Right lobe of liver (tissue), 6 donors: ENCODE data around the gene AMIGO3. TPM values are rescaled to one million over a fixed set of nuclear protein-coding genes. Genes with fewer than 3 reads are reported as not detected.

Experiments used
- ATAC-seq, 4 donors: fragments of 200-7000 bp; cut with Tn5 transposase; one replicate each; pipeline ENCODE4 v1.9.1; 2020; ENCODE audit warnings: mild to moderate bottlenecking in 4 of 4, moderate library complexity in 4 of 4
- DNase-seq, 3 donors: peaks; one replicate each; pipeline ENCODE4 v3.0.0-alpha.2; 2020
- H3K27ac ChIP-seq, 3 donors: fragments of 200-600 bp; one replicate each; pipeline ENCODE4 v1.8.0; 2022
- H3K27me3 ChIP-seq, 2 donors: fragments of 200-600 bp; one replicate each; pipeline ENCODE4 v1.8.0; 2022
- H3K36me3 ChIP-seq, 4 donors: fragments of 200-600 bp; sonication (generic) in 1 of 4; one replicate each; pipeline versions ENCODE4 v1.5.1 to v1.8.0; 2017 to 2022; ENCODE audit warnings: control low read depth in 1 of 4
- H3K4me1 ChIP-seq, 4 donors: fragments of 200-600 bp; sonication (generic) in 1 of 4; one replicate each; pipeline versions ENCODE4 v1.5.1 to v1.8.0; 2017 to 2022; ENCODE audit warnings: control low read depth in 1 of 4
- H3K4me3 ChIP-seq, 3 donors: fragments of 200-600 bp; one replicate each; pipeline ENCODE4 v1.8.0; 2022
- H3K9me3 ChIP-seq, 4 donors: fragments of 200-600 bp; sonication (generic) in 1 of 4; one replicate each; pipeline versions ENCODE4 v1.5.1 to v1.8.0; 2017 to 2022; ENCODE audit warnings: control low read depth in 1 of 4
- POLR2A ChIP-seq: fragments of 450-650 bp; IDR thresholded peaks from one replicate; pipeline ENCODE4 v1.6.1; 2017; ENCODE audit warnings: antibody characterized with exemption, mild to moderate bottlenecking
- WGBS: methylation state at CpG from one replicate; pipeline ENCODE4 v1.1.6; 2018; ENCODE audit warnings: low coverage, low lambda C conversion rate; ENCODE audit not compliant: insufficient coverage; ENCODE audit errors: missing lambda C conversion rate; 5-methylcytosine and 5-hydroxymethylcytosine counted together
- intact Hi-C, 2 donors: fragments of 100-400 bp; cut with DNase I; formaldehyde crosslinking; loops; one replicate each; pipeline versions ENCODE4 v1.11.2 to v1.14.1; 2022
- total RNA-seq, 6 experiments: library from RNA; depleted of rRNA in 2 of 6; stranded (reverse); fragments of >200 nt in 2 of 6; fragmentation: NEBNext Ultra II Directional in 3 of 6; extraction: Animal tissue kit (Norgen Biotek cat#: 25700) in 3 of 6; gene quantifications; one replicate each; pipeline versions ENCODE4 v1.1.0 to v1.2.4, GENCODE V29; 2016 to 2023
- TF ChIP-seq, protein P1 (sequence below), 4 donors: fragments of 200-600 bp in 3 of 4; fragments of 450-650 bp in 1 of 4; IDR thresholded peaks; one replicate each; pipeline versions ENCODE4 v1.5.1 to v1.8.0; 2016 to 2022; ENCODE audit warnings: antibody characterized with exemption in 4 of 4, mild to moderate bottlenecking in 2 of 4
- donor health status: DM: no; HTN: yes; CAD: no.
- donor health status: DM: no; HTN: no; CAD: no.
- donor health status: DM: no; HTN: no; CAD: no.
- donor health status: DM: no; HTN: yes; CAD: no.
- donor health status: DM: no; HTN: yes; CAD: no.

The AMIGO3 gene
- total RNA-seq, 6 experiments from 2014 or later: 0.07 to 2.4 (median 0.64) TPM; not detected in 2

DNA sequence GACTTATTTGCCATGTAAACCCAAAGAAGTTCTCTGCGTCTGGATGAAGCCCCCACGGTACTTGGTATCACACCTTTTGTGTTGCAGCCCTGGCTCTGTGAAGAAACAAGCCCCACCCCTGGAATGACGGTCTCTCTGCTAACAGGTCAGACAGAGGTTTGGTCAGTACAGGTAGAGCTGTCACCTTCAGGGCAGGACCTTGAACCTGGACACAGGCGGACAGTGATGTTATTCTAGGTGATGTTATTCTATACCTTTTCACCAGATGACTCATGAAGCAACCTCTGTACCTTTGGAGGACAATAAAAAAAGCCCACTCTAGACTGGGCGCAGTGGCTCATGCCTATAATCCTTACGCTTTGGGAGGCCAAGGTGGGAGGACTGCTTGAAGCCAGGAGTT, 15.3 kb upstream of the AMIGO3 start:
- peaks cover 0 to 33% (median 9%) of the 10 kb centered on the region in 4 donors for H3K36me3 ChIP-seq
- no peak overlapping the region for H3K4me3 ChIP-seq
- TF ChIP-seq POLR2A: no peak
- TF ChIP-seq, protein P1, sequence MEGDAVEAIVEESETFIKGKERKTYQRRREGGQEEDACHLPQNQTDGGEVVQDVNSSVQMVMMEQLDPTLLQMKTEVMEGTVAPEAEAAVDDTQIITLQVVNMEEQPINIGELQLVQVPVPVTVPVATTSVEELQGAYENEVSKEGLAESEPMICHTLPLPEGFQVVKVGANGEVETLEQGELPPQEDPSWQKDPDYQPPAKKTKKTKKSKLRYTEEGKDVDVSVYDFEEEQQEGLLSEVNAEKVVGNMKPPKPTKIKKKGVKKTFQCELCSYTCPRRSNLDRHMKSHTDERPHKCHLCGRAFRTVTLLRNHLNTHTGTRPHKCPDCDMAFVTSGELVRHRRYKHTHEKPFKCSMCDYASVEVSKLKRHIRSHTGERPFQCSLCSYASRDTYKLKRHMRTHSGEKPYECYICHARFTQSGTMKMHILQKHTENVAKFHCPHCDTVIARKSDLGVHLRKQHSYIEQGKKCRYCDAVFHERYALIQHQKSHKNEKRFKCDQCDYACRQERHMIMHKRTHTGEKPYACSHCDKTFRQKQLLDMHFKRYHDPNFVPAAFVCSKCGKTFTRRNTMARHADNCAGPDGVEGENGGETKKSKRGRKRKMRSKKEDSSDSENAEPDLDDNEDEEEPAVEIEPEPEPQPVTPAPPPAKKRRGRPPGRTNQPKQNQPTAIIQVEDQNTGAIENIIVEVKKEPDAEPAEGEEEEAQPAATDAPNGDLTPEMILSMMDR (IDR thresholded peaks at IDR 0.05): no peak
- ATAC-seq (no peak), DNase-seq (no peak)
- peaks cover 0 to 8% (median 0%) of the 10 kb centered on the region in 4 donors for H3K4me1 ChIP-seq
- H3K27ac ChIP-seq: no peak overlapping the region
- intact Hi-C loops: no loop called here
- H3K9me3 ChIP-seq: no peaks in the 10 kb centered on the region
- 93% methylated on average over 6 of the region's 6 CpGs for WGBS
- no peaks in the 10 kb centered on the region for H3K27me3 ChIP-seq

DNA sequence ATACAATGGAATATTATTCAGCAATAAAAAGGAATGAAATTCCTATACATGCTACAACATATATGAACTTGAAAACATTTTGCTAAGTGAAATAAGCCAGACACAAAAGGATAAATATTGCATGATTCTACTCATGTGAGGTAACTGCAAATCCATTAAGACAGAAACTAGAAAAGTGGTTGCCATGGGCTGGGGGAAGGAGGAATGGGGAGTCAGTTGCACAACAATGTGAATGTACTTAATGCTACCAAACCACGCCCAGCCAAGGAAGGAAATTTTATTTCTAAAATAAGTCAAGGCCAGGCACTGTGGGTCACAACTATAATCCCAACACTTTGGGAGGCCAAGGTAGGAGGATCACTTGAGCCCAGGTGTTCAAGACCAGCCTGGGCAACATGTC, 14.1 kb upstream of the AMIGO3 start:
- intact Hi-C loops: no loop called here
- no peak for ATAC-seq
- no peak for DNase-seq
- no peak for TF ChIP-seq POLR2A
- TF ChIP-seq, protein P1 (IDR thresholded peaks at IDR 0.05): no peak
- Histone ChIP-seq H3K4me1 (peaks cover 0 to 5% (median 0%) of the 10 kb centered on the region in 4 donors), H3K9me3 (no peaks in the 10 kb centered on the region), H3K27me3 (no peaks in the 10 kb centered on the region), H3K4me3 (no peak overlapping the region), H3K36me3 (peaks cover 0 to 33% (median 9%) of the 10 kb centered on the region in 4 donors), H3K27ac (no peak overlapping the region)
- WGBS: 91% methylated on average over 1 of the region's 1 CpG

DNA sequence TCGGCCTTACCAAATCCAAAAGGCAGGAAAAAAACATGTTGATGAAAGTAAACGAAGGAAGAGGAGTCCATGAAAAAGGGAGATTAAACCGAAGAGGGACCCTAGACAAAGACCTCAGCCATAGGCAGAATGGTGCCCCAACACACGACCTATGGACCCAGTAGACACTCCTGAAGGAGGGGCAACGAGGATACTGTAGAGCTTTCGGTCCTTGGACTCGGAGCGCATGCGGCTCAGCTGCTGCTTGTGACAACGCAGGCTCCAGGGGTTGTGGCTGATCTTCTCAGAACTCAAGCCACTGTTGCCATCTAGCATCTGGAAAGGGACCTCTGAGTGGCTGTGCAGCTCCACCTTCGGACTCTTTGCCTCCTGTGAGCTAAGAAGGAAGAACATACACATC, 13.1 kb upstream of the AMIGO3 start:
- no peak overlapping the region for H3K27ac ChIP-seq
- peaks cover 0 to 33% (median 9%) of the 10 kb centered on the region in 4 donors for H3K36me3 ChIP-seq
- ATAC-seq (no peak), DNase-seq (peak in 1 of 3 donors; percentile 25)
- intact Hi-C loops: no loop called here
- no peak overlapping the region for H3K4me3 ChIP-seq
- H3K9me3 ChIP-seq: no peaks in the 10 kb centered on the region
- no peak for TF ChIP-seq POLR2A
- TF ChIP-seq, protein P1 (IDR thresholded peaks at IDR 0.05): no peak
- 90% methylated on average over 4 of the region's 11 CpGs for WGBS
- peaks cover 0 to 7% (median 0%) of the 10 kb centered on the region in 4 donors for H3K4me1 ChIP-seq
- H3K27me3 ChIP-seq: no peaks in the 10 kb centered on the region

DNA sequence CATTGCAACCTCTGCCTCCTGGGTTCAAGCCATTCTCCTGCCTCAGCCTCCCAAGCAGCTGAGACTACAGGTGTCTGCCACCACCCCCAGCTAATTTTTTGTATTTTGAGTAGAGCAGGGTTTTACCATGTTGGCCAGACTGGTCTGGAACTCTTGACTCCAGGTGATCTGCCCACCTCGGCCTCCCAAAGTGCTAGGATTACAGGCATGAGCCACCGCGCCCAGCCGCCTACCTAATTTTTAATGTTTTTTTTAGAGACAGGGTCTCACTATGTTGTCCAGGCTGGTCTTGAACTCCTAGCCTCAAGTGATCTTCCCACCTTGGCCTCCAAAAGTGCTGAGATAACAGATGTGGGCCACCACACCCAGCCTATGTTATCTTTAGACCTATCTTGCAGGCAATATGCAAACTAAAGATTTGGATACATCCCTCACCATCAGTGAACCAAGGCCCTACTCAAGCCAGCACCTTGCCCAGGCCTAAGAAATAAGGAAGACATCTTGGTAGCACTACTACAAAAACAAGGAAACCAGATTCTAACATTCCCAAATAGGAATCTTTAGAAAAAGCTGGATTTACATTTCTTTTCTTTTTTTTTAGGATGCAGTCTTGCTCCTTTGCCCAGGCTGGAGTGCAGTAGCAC, 10.6 kb upstream of the AMIGO3 start:
- 96% methylated on average over 3 of the region's 4 CpGs for WGBS
- Histone ChIP-seq H3K27ac (no peak overlapping the region), H3K27me3 (no peaks in the 10 kb centered on the region), H3K36me3 (peaks cover 0 to 35% (median 9%) of the 10 kb centered on the region in 4 donors), H3K9me3 (no peaks in the 10 kb centered on the region), H3K4me3 (no peak overlapping the region), H3K4me1 (peaks cover 0 to 14% (median under 1%) of the 10 kb centered on the region in 4 donors)
- peak in 1 of 3 donors; percentile 16 for DNase-seq
- intact Hi-C loops: no loop called here
- ATAC-seq: no peak
- TF ChIP-seq, protein P1 (IDR thresholded peaks at IDR 0.05): no peak
- TF ChIP-seq POLR2A: no peak
